Femur (tissue), 1 donor: ENCODE results near the gene ELF3.
"Not testable (repeated sequence)": the region's sequence is repeated elsewhere in the genome, so short reads cannot be mapped to it uniquely, and the experiment has no call there.

Experiments
- DNase-seq: peaks from one replicate; pipeline ENCODE4 v3.0.0-alpha.2; 2017

Gene ELF3

GRCh38 chr1:202036595-202037387 is 26.4 kb downstream of the ELF3 start:
- no peak for DNase-seq

GRCh38 chr1:202037706-202038296 is 27.4 kb downstream of the ELF3 start:
- no peak for DNase-seq

GRCh38 chr1:202038688-202039346 is 28.4 kb downstream of the ELF3 start:
- DNase-seq, result no peak

- no peak for DNase-seq
Observed at GRCh38 chr1:202045705-202046104, 35.3 kb downstream of the ELF3 start.

GRCh38 chr1:202046227-202046626 is 35.8 kb downstream of the ELF3 start:
- no peak for DNase-seq

GRCh38 chr1:202046748-202047708 is 36.6 kb downstream of the ELF3 start:
- no peak for DNase-seq

- DNase-seq, result no peak
Observed at GRCh38 chr1:202047977-202048376, 37.6 kb downstream of the ELF3 start.

GRCh38 chr1:202049129-202049528 is 38.7 kb downstream of the ELF3 start:
- DNase-seq, result no peak

- no peak for DNase-seq
Observed at GRCh38 chr1:202054094-202054493, 43.7 kb downstream of the ELF3 start.

GRCh38 chr1:202054673-202055072 is 44.3 kb downstream of the ELF3 start:
- DNase-seq, result not testable (repeated sequence)

- DNase-seq, result no peak
Observed at GRCh38 chr1:202056644-202057334, 46.4 kb downstream of the ELF3 start.

- not testable (repeated sequence) for DNase-seq
Observed at GRCh38 chr1:202057335-202057704, 46.9 kb downstream of the ELF3 start.

- no peak for DNase-seq
Observed at GRCh38 chr1:202058001-202058908, 47.9 kb downstream of the ELF3 start.

GRCh38 chr1:202061055-202061454 is 50.7 kb downstream of the ELF3 start:
- DNase-seq, result no peak

- not testable (repeated sequence) for DNase-seq
Observed at GRCh38 chr1:202061787-202062186, 51.4 kb downstream of the ELF3 start.

GRCh38 chr1:202062636-202063035 is 52.2 kb downstream of the ELF3 start:
- not testable (repeated sequence) for DNase-seq

- no peak for DNase-seq
Observed at GRCh38 chr1:202063093-202063492, 52.7 kb downstream of the ELF3 start.

GRCh38 chr1:202064889-202065312 is 54.5 kb downstream of the ELF3 start:
- DNase-seq, result not testable (repeated sequence)
